Loucy (cell line): Measurements from ENCODE around the gene ARHGEF16.

Experiments
- H2AFZ ChIP-seq: fragments of 200-600 bp; sonication (generic); 2 replicates; pipeline ENCODE4 v1.6.0; 2016; ENCODE audit warnings: antibody characterized with exemption, mild to moderate bottlenecking, low read length, moderate library complexity
- H3F3A ChIP-seq: fragments of 200-600 bp; 2 replicates; pipeline ENCODE4 v1.6.0; 2016; ENCODE audit warnings: antibody characterized with exemption, low read depth, mild to moderate bottlenecking
- H3K27me3 ChIP-seq: fragments of 200-600 bp; sonication (generic); 2 replicates; pipeline ENCODE4 v1.6.1; 2014; ENCODE audit warnings: low read length, mild to moderate bottlenecking; ENCODE audit not compliant: insufficient read depth, poor library complexity, severe bottlenecking
- H3K36me3 ChIP-seq: fragments of 200-600 bp; sonication (generic); 2 replicates; pipeline ENCODE4 v1.6.1; 2016; ENCODE audit warnings: low read length; ENCODE audit not compliant: insufficient read depth
- H3K4me1 ChIP-seq: fragments of 200-600 bp; sonication (generic); 2 replicates; pipeline ENCODE4 v1.5.1; 2014; ENCODE audit warnings: low read length, mild to moderate bottlenecking; ENCODE audit not compliant: insufficient read depth, poor library complexity, severe bottlenecking
- H3K4me2 ChIP-seq: fragments of 200-600 bp; sonication (generic); 2 replicates; pipeline ENCODE4 v1.6.0; 2014; ENCODE audit warnings: antibody characterized with exemption, low read length, low read depth, mild to moderate bottlenecking; ENCODE audit not compliant: poor library complexity, severe bottlenecking
- H3K4me3 ChIP-seq: fragments of 200-600 bp; sonication (generic); 2 replicates; pipeline ENCODE4 v1.5.1; 2014; ENCODE audit warnings: low read length, mild to moderate bottlenecking, mixed read lengths; ENCODE audit not compliant: poor library complexity, severe bottlenecking
- H3K79me2 ChIP-seq: fragments of 200-600 bp; sonication (generic); 2 replicates; pipeline ENCODE4 v1.6.1; 2014; ENCODE audit warnings: low read length; ENCODE audit not compliant: insufficient read depth
- H3K9ac ChIP-seq: fragments of 200-600 bp; sonication (generic); 2 replicates; pipeline ENCODE4 v1.6.0; 2014; ENCODE audit warnings: mild to moderate bottlenecking, low read depth, low read length, moderate library complexity; ENCODE audit not compliant: poor library complexity, severe bottlenecking
- H3K9me2 ChIP-seq: fragments of 200-600 bp; sonication (generic); replicated peaks from 2 replicates; pipeline ENCODE4 v1.6.1; 2016; ENCODE audit warnings: low read depth, low read length, mixed read lengths
- H3K9me3 ChIP-seq: fragments of 200-600 bp; sonication (generic); 2 replicates; pipeline ENCODE4 v1.6.1; 2014; ENCODE audit warnings: mild to moderate bottlenecking, antibody characterized with exemption, low read length, low read depth; ENCODE audit not compliant: insufficient read depth
- H4K20me1 ChIP-seq: fragments of 200-600 bp; sonication (generic); 2 replicates; pipeline ENCODE4 v1.6.0; 2014; ENCODE audit warnings: antibody characterized with exemption, low read length, mild to moderate bottlenecking; ENCODE audit not compliant: insufficient read depth, poor library complexity, severe bottlenecking
- EZH2phosphoT487 ChIP-seq: fragments of 200-600 bp; IDR thresholded peaks from 2 replicates; pipeline ENCODE4 v1.6.1; 2018; ENCODE audit warnings: antibody characterized with exemption, mild to moderate bottlenecking, moderate library complexity, borderline replicate concordance
- TF ChIP-seq, protein P1 (sequence below): fragments of 200-600 bp; sonication (generic); conservative IDR thresholded peaks from 2 replicates; pipeline ENCODE4 v1.5.1; 2014; ENCODE audit warnings: mild to moderate bottlenecking, antibody characterized with exemption, low read length

ARHGEF16 gene

DNA sequence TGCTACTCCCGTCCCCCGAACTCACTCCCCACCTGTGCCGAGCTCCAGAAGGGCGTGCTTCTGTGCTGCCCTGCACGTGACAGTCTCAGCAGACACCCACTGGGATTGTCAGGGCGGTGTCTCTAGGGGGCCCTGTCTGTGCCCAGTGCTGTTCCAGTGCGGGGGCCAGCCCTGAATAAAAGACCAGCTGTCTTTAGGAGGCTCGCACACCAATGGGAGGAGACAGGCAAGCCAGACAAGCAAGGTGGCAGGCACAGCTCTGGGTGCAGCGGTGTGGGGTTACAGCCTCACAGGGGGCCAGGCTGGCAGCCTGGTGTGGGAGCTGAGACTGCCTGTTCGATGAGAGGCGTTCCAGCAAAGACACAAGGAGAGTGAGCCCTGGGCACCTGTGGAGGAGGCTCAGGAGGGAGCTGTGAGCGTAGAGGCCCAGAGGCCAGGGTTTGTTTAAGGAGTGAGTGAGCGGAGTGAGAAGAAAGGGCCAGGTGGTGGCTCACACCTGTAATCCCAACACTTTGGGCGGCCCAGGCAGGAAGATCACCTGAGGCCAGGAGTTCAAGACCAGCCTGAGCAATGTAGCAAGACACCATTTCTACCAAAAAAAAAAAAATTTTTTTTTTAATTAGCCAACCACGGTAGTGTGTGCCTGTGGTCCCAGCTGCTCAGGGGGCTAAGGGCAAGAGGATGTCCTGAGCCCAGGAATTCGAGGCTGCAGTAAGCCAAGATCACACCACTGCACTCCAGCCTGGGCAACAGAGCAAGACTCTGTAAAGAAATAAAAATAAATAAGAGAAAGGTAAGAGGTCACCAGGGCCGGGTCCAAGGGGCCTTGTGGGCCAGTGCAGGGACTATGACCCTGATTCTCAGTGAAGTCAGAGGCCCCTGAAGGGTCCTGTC is 48.2 kb upstream of the ARHGEF16 start:
- H2AFZ ChIP-seq = no peak overlapping the region
- TF ChIP-seq EZH2phosphoT487 = no peak

DNA sequence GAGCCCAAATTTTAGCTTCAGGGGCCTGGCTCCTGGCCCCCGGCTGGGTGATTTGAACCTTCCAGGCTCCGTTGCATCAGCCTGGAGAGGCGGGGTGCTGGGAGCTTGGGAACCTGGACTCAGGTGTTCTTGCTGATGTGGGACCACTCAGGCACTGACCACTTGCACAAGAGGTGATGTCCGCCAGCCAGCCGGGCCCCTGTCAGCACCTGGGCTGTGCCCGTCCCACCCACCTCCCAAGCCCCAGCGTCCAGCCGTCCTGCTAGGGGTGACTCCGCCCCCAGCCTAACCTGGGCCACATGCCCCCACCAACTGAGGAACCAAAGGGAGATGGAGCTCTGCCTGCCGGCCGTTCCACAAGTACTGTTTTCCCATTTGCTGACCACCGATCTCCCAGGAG is 47.4 kb upstream of the ARHGEF16 start:
- Histone ChIP-seq H3K4me1 (no peaks in the 10 kb centered on the region), H3F3A (no peaks in the 10 kb centered on the region), H3K4me2 (no peak overlapping the region), H3K79me2 (no peaks in the 10 kb centered on the region), H3K36me3 (no peaks in the 10 kb centered on the region; the same call in 1 of the 2 replicates), H4K20me1 (no peaks in the 10 kb centered on the region), H3K27me3 (no peaks in the 10 kb centered on the region), H3K9me3 (no peaks in the 10 kb centered on the region), H3K9me2 (no peaks in the 10 kb centered on the region), H2AFZ (no peak overlapping the region), H3K9ac (no peak overlapping the region), H3K4me3 (no peak overlapping the region)
- no peak for TF ChIP-seq EZH2phosphoT487

More for the DNA sequence above, 48.2 kb upstream of the ARHGEF16 start:
- no peaks in the 10 kb centered on the region for H3K9me3 ChIP-seq
- H3K4me3 ChIP-seq = no peak overlapping the region
- no peak overlapping the region for H3K4me2 ChIP-seq
- H3K9me2 ChIP-seq = no peaks in the 10 kb centered on the region
- peaks cover 4% of the 10 kb centered on the region; the same call in 1 of the 2 replicates for H3K36me3 ChIP-seq
- H4K20me1 ChIP-seq = no peaks in the 10 kb centered on the region
- no peaks in the 10 kb centered on the region for H3K4me1 ChIP-seq
- no peaks in the 10 kb centered on the region for H3K79me2 ChIP-seq
- H3K9ac ChIP-seq = no peak overlapping the region
- no peaks in the 10 kb centered on the region for H3F3A ChIP-seq
- H3K27me3 ChIP-seq = no peaks in the 10 kb centered on the region

DNA sequence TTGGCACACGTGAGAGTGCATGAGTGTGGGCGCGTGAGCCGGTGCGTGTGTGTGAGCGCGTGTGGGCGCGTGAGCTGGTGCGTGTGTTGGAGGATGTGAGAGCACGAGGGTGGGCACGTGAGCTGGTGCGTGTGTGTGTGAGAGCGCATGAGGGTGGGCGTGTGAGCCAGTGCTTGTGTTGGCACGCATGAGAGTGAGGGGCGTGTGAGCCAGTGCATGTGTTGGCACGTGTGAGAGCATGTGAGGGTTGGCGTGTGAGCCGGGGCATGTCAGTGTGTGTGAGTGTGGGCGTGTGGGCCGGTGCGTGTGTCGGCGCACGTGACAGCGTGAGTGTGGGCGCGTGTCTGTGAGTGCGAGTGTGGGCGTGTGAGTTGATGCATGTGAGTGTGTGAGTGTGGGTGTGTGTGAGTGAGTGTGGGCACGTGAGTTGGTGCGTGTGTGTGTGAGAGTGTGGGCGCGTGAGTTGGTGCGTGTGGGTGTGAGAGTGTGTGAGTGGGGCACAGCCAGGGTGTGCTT is 45.7 kb upstream of the ARHGEF16 start:
- no peaks in the 10 kb centered on the region for H4K20me1 ChIP-seq
- no peak overlapping the region for H3K9ac ChIP-seq
- H3K27me3 ChIP-seq = no peaks in the 10 kb centered on the region
- TF ChIP-seq, protein P1, sequence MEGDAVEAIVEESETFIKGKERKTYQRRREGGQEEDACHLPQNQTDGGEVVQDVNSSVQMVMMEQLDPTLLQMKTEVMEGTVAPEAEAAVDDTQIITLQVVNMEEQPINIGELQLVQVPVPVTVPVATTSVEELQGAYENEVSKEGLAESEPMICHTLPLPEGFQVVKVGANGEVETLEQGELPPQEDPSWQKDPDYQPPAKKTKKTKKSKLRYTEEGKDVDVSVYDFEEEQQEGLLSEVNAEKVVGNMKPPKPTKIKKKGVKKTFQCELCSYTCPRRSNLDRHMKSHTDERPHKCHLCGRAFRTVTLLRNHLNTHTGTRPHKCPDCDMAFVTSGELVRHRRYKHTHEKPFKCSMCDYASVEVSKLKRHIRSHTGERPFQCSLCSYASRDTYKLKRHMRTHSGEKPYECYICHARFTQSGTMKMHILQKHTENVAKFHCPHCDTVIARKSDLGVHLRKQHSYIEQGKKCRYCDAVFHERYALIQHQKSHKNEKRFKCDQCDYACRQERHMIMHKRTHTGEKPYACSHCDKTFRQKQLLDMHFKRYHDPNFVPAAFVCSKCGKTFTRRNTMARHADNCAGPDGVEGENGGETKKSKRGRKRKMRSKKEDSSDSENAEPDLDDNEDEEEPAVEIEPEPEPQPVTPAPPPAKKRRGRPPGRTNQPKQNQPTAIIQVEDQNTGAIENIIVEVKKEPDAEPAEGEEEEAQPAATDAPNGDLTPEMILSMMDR = no peak
- TF ChIP-seq EZH2phosphoT487 = no peak
- no peaks in the 10 kb centered on the region; the same call in 1 of the 2 replicates for H3K36me3 ChIP-seq
- no peak overlapping the region for H3K4me3 ChIP-seq
- H2AFZ ChIP-seq = no peak overlapping the region
- H3K79me2 ChIP-seq = no peaks in the 10 kb centered on the region
- H3K4me2 ChIP-seq = no peak overlapping the region
- H3K4me1 ChIP-seq = no peaks in the 10 kb centered on the region
- no peaks in the 10 kb centered on the region for H3F3A ChIP-seq
- H3K9me2 ChIP-seq = no peaks in the 10 kb centered on the region
- no peaks in the 10 kb centered on the region for H3K9me3 ChIP-seq

DNA sequence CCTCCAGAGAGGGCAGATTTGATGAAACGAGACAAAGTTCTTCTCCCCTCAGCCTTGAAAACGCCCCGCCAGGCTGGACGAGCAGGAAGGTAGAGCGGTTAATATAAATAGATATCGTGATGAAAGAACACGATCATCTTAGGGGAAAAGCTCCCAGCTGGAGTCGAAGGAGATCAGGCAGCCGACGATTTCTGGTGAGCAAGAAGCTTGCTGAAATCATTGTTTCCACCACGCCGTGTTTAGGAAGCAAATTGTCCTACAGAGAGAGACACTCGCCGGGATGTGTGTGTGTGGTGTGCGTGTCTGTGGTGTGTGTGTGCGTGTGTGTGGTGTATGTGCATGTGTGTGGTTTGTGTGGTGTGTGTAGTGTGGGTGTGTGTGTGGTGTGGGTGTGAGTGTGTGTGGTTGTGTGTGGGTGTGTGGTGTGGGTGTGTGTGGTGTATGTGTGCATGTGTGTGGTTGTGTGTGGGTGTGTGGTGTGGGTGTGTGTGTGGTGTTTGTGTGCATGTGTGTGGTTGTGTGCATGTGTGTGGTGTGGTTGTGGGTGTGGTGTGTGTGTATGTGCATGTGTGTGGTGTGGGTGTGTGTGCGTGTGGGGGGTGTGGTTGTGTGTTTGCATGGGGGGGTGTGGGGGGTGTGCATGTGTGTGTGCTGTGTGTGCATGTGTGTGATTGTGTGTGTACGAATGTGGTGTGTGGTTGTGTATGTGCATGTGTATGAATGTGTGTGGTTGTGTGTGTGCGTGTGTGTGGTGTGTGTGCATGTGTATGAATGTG is 44.9 kb upstream of the ARHGEF16 start:
- Histone ChIP-seq H4K20me1 (no peaks in the 10 kb centered on the region), H3K9ac (no peak overlapping the region), H3K9me3 (no peaks in the 10 kb centered on the region), H3K79me2 (no peaks in the 10 kb centered on the region), H3K4me2 (no peak overlapping the region), H2AFZ (no peak overlapping the region), H3F3A (no peaks in the 10 kb centered on the region), H3K9me2 (no peaks in the 10 kb centered on the region), H3K4me3 (no peak overlapping the region), H3K36me3 (no peaks in the 10 kb centered on the region; the same call in 1 of the 2 replicates), H3K27me3 (no peaks in the 10 kb centered on the region), H3K4me1 (no peaks in the 10 kb centered on the region)
- TF ChIP-seq, protein P1 = no peak
- TF ChIP-seq EZH2phosphoT487 = no peak
